NB4 (cell line): ENCODE measurements around the gene NUP107.

Source experiments
- CTCF ChIP-seq: IDR thresholded peaks from one replicate; pipeline ENCODE4 v1.5.1; 2012; ENCODE audit warnings: low read depth, low read length
- POLR2A ChIP-seq: IDR thresholded peaks from 2 replicates; pipeline ENCODE4 v1.6.1; 2011; ENCODE audit warnings: mild to moderate bottlenecking; ENCODE audit not compliant: insufficient read length; ENCODE audit errors: extremely low read depth

GRCh38 chr12:68743356-68743755 is 56.6 kb downstream of the NUP107 start:
- TF ChIP-seq CTCF (no peak), POLR2A (no peak)
